Uterus (tissue), 4 donors: ENCODE results near the gene SARS1. TPM values are rescaled to one million over a fixed set of nuclear protein-coding genes. Genes with fewer than 3 reads are reported as not detected.
A peak's percentile ranks its signal among the peaks of the same experiment; 100 is the strongest.
"Not testable (repeated sequence)": the region's sequence is repeated elsewhere in the genome, so short reads cannot be mapped to it uniquely, and the experiment has no call there.

Source experiments
- DNase-seq, 2 donors: peaks; one replicate each; pipeline ENCODE4 v3.0.0-alpha.2; 2019 to 2020
- H3K27ac ChIP-seq, 2 donors: fragments of 200-600 bp; sonication (generic); 1 replicate in 1 of 2; 2 replicates in 1 of 2; pipeline ENCODE4 v1.5.1; 2016 to 2018
- H3K27me3 ChIP-seq, 2 donors: fragments of 200-600 bp; sonication (generic); one replicate each; pipeline ENCODE4 v1.5.1; 2018 to 2019; ENCODE audit warnings: control low read depth in 1 of 2
- H3K36me3 ChIP-seq, 2 donors: fragments of 200-600 bp; sonication (generic); one replicate each; pipeline ENCODE4 v1.5.1; 2019; ENCODE audit warnings: control low read depth in 1 of 2
- H3K4me1 ChIP-seq, 2 donors: fragments of 200-600 bp; sonication (generic); one replicate each; pipeline ENCODE4 v1.5.1; 2018 to 2019; ENCODE audit warnings: control low read depth in 1 of 2
- H3K4me3 ChIP-seq, 2 donors: fragments of 200-600 bp; sonication (generic); 1 replicate in 1 of 2; 2 replicates in 1 of 2; pipeline ENCODE4 v1.5.1; 2018 to 2019; ENCODE audit warnings: mild to moderate bottlenecking in 1 of 2
- H3K9me3 ChIP-seq, 2 donors: fragments of 200-600 bp; sonication (generic); one replicate each; pipeline ENCODE4 v1.5.1; 2019; ENCODE audit warnings: control low read depth in 1 of 2
- CTCF ChIP-seq, 4 experiments: fragments of 200-600 bp in 2 of 4; fragments of 450-650 bp in 2 of 4; sonication (generic) in 2 of 4; IDR thresholded peaks; one replicate each; pipeline ENCODE4 v1.5.1; 2016 to 2019; ENCODE audit warnings: antibody characterized with exemption in 4 of 4, mild to moderate bottlenecking in 2 of 4, moderate library complexity in 1 of 4
- POLR2A ChIP-seq, 2 donors: fragments of 450-650 bp; IDR thresholded peaks; one replicate each; pipeline ENCODE4 v1.6.1; 2016; ENCODE audit warnings: antibody characterized with exemption in 2 of 2, mild to moderate bottlenecking in 1 of 2, moderate library complexity in 1 of 2
- intact Hi-C: fragments of 100-400 bp; cut with DNase I; formaldehyde crosslinking; loops from one replicate; pipeline ENCODE4 v1.15.1; 2023; ENCODE audit warnings: low total_unique reads
- total RNA-seq, 4 donors: library from RNA; depleted of rRNA in 3 of 4; stranded (reverse); fragments of >200 nt in 3 of 4; gene quantifications; one replicate each; pipeline versions ENCODE4 v1.1.0 to v1.2.4, GENCODE V29; 2014 to 2023
- donor health status: DM: yes; HTN: yes; CAD: no.

SARS1 gene
- total RNA-seq, 4 donors from 2014 or later: 98.1 to 138 (median 112) TPM

GRCh38 chr1:109214695-109215623, 1.2 kb downstream of the SARS1 start:
- peak; percentile 39 to 54 for DNase-seq
- Histone ChIP-seq H3K9me3 (no peaks in the 10 kb centered on the region), H3K4me3 (peak overlapping the region; percentile 54 to 89), H3K27ac (peak overlapping the region; percentile 83 to 90), H3K27me3 (no peaks in the 10 kb centered on the region), H3K4me1 (peaks cover 6 to 19% of the 10 kb centered on the region in 2 donors), H3K36me3 (no peaks in the 10 kb centered on the region)
- intact Hi-C loops: no loop called here
- TF ChIP-seq CTCF (IDR thresholded peaks at IDR 0.05): no peak
- TF ChIP-seq POLR2A (IDR thresholded peaks at IDR 0.05): no peak

GRCh38 chr1:109216662-109217061, 2.9 kb downstream of the SARS1 start:
- intact Hi-C loops: no loop called here
- TF ChIP-seq CTCF (IDR thresholded peaks at IDR 0.05) (no peak), POLR2A (IDR thresholded peaks at IDR 0.05) (no peak)
- no peak overlapping the region for H3K27ac ChIP-seq
- no peaks in the 10 kb centered on the region for H3K36me3 ChIP-seq
- H3K4me3 ChIP-seq: no peak overlapping the region
- no peaks in the 10 kb centered on the region for H3K9me3 ChIP-seq
- no peaks in the 10 kb centered on the region for H3K27me3 ChIP-seq
- H3K4me1 ChIP-seq: peaks cover 6 to 19% of the 10 kb centered on the region in 2 donors
- no peak for DNase-seq

- intact Hi-C loops: no loop called here
- DNase-seq: no peak
Measured at GRCh38 chr1:109218516-109218915, 4.8 kb downstream of the SARS1 start.

GRCh38 chr1:109221201-109221600, 7.5 kb downstream of the SARS1 start:
- H3K27ac ChIP-seq, DNase-seq, H3K4me3 ChIP-seq, H3K36me3 ChIP-seq, H3K27me3 ChIP-seq, H3K9me3 ChIP-seq, intact Hi-C loops: not testable (repeated sequence)
- peaks cover 0 to 10% of the 10 kb centered on the region in 2 donors for H3K4me1 ChIP-seq

More at GRCh38 chr1:109218516-109218915, 4.8 kb downstream of the SARS1 start:
- no peaks in the 10 kb centered on the region for H3K27me3 ChIP-seq
- no peak for TF ChIP-seq CTCF (IDR thresholded peaks at IDR 0.05)
- no peak for TF ChIP-seq POLR2A (IDR thresholded peaks at IDR 0.05)
- H3K27ac ChIP-seq: no peak overlapping the region
- no peaks in the 10 kb centered on the region for H3K36me3 ChIP-seq
- H3K9me3 ChIP-seq: no peaks in the 10 kb centered on the region
- H3K4me3 ChIP-seq: no peak overlapping the region
- H3K4me1 ChIP-seq: peaks cover 6 to 19% of the 10 kb centered on the region in 2 donors

- H3K36me3 ChIP-seq: no peaks in the 10 kb centered on the region
- intact Hi-C loops: no loop called here
- no peak for DNase-seq
- no peaks in the 10 kb centered on the region for H3K27me3 ChIP-seq
- TF ChIP-seq CTCF (IDR thresholded peaks at IDR 0.05) (no peak), POLR2A (IDR thresholded peaks at IDR 0.05) (no peak)
- H3K9me3 ChIP-seq: no peaks in the 10 kb centered on the region
- no peak overlapping the region for H3K27ac ChIP-seq
- H3K4me3 ChIP-seq: no peak overlapping the region
- H3K4me1 ChIP-seq: no peaks in the 10 kb centered on the region
Measured at GRCh38 chr1:109225308-109225707, 11.6 kb downstream of the SARS1 start.
